ENCODE measurements around the gene PKD2.
"Not testable (repeated sequence)": the region's sequence is repeated elsewhere in the genome, so short reads cannot be mapped to it uniquely, and the experiment has no call there.

PKD2 gene

GRCh38 chr4:88112856-88113255 lies 105.4 kb downstream of the PKD2 start:
- TF ChIP-seq OSR1 (CRISPR knock-in tag; IDR thresholded peaks at IDR 0.05) = no peak
- ATAC-seq = no peak

DNA sequence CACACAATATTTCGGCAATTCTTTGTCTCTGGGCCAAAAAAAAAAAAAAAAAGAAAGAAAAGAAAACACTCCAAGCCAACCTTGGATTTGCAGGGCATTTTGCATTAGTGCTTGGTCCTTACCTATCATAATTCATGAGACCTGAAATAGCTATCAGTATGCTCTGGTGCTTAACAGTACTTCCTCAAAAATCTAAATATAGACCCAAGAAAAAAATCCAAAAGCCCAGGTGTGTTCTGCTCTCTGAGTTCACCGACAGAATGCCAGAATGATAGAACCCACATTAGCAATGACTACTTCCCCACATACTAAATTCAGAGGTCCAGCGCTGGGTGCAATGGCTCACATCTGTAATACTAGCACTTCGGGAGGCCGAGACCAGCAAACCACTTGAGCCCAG lies 108.2 kb downstream of the PKD2 start:
- ATAC-seq = no peak
- TF ChIP-seq TOX (CRISPR knock-in tag; IDR thresholded peaks at IDR 0.05; ENCODE audit: borderline replicate concordance) (no peak), GLIS3 (CRISPR knock-in tag; IDR thresholded peaks at IDR 0.05) (no peak), ZFP3 (CRISPR knock-in tag; IDR thresholded peaks at IDR 0.05) (no peak), ARNTL (CRISPR knock-in tag; IDR thresholded peaks at IDR 0.05; ENCODE audit: borderline replicate concordance, low read depth) (no peak), ISL1 (CRISPR knock-in tag; IDR thresholded peaks at IDR 0.05) (no peak), TCF4 (CRISPR knock-in tag; IDR thresholded peaks at IDR 0.05; ENCODE audit: borderline replicate concordance) (no peak), BACH2 (CRISPR knock-in tag; IDR thresholded peaks at IDR 0.05; ENCODE audit: borderline replicate concordance) (no peak), ZNF70 (CRISPR knock-in tag; IDR thresholded peaks at IDR 0.05) (no peak), PPARA (CRISPR knock-in tag; IDR thresholded peaks at IDR 0.05; ENCODE audit: borderline replicate concordance) (no peak), ZFP30 (CRISPR knock-in tag; IDR thresholded peaks at IDR 0.05) (no peak)
- TF ChIP-seq, protein P1, sequence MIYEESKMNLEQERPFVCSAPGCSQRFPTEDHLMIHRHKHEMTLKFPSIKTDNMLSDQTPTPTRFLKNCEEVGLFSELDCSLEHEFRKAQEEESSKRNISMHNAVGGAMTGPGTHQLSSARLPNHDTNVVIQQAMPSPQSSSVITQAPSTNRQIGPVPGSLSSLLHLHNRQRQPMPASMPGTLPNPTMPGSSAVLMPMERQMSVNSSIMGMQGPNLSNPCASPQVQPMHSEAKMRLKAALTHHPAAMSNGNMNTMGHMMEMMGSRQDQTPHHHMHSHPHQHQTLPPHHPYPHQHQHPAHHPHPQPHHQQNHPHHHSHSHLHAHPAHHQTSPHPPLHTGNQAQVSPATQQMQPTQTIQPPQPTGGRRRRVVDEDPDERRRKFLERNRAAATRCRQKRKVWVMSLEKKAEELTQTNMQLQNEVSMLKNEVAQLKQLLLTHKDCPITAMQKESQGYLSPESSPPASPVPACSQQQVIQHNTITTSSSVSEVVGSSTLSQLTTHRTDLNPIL (CRISPR knock-in tag; IDR thresholded peaks at IDR 0.05; ENCODE audit: low read depth) = no peak
- TF ChIP-seq, protein P2, sequence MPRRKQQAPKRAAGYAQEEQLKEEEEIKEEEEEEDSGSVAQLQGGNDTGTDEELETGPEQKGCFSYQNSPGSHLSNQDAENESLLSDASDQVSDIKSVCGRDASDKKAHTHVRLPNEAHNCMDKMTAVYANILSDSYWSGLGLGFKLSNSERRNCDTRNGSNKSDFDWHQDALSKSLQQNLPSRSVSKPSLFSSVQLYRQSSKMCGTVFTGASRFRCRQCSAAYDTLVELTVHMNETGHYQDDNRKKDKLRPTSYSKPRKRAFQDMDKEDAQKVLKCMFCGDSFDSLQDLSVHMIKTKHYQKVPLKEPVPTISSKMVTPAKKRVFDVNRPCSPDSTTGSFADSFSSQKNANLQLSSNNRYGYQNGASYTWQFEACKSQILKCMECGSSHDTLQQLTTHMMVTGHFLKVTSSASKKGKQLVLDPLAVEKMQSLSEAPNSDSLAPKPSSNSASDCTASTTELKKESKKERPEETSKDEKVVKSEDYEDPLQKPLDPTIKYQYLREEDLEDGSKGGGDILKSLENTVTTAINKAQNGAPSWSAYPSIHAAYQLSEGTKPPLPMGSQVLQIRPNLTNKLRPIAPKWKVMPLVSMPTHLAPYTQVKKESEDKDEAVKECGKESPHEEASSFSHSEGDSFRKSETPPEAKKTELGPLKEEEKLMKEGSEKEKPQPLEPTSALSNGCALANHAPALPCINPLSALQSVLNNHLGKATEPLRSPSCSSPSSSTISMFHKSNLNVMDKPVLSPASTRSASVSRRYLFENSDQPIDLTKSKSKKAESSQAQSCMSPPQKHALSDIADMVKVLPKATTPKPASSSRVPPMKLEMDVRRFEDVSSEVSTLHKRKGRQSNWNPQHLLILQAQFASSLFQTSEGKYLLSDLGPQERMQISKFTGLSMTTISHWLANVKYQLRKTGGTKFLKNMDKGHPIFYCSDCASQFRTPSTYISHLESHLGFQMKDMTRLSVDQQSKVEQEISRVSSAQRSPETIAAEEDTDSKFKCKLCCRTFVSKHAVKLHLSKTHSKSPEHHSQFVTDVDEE (CRISPR knock-in tag; IDR thresholded peaks at IDR 0.05) = no peak

- TF ChIP-seq SNAI2 (CRISPR knock-in tag; IDR thresholded peaks at IDR 0.05) (no peak), ARNTL (CRISPR knock-in tag; IDR thresholded peaks at IDR 0.05; ENCODE audit: borderline replicate concordance, low read depth) (no peak), PPARA (CRISPR knock-in tag; IDR thresholded peaks at IDR 0.05; ENCODE audit: borderline replicate concordance) (no peak), ZNF70 (CRISPR knock-in tag; IDR thresholded peaks at IDR 0.05) (no peak), RARB (CRISPR knock-in tag; IDR thresholded peaks at IDR 0.05) (no peak), ZFP3 (CRISPR knock-in tag; IDR thresholded peaks at IDR 0.05) (no peak), OSR1 (CRISPR knock-in tag; IDR thresholded peaks at IDR 0.05) (no peak), POU6F1 (CRISPR knock-in tag; IDR thresholded peaks at IDR 0.05; ENCODE audit: borderline replicate concordance, low read depth) (no peak), CSDC2 (CRISPR knock-in tag; IDR thresholded peaks at IDR 0.05) (no peak)
- TF ChIP-seq, protein P1 (CRISPR knock-in tag; IDR thresholded peaks at IDR 0.05; ENCODE audit: low read depth) = no peak
- TF ChIP-seq, protein P3, sequence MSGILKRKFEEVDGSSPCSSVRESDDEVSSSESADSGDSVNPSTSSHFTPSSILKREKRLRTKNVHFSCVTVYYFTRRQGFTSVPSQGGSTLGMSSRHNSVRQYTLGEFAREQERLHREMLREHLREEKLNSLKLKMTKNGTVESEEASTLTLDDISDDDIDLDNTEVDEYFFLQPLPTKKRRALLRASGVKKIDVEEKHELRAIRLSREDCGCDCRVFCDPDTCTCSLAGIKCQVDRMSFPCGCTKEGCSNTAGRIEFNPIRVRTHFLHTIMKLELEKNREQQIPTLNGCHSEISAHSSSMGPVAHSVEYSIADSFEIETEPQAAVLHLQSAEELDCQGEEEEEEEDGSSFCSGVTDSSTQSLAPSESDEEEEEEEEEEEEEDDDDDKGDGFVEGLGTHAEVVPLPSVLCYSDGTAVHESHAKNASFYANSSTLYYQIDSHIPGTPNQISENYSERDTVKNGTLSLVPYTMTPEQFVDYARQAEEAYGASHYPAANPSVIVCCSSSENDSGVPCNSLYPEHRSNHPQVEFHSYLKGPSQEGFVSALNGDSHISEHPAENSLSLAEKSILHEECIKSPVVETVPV (CRISPR knock-in tag; IDR thresholded peaks at IDR 0.05) = no peak
- TF ChIP-seq, protein P4, sequence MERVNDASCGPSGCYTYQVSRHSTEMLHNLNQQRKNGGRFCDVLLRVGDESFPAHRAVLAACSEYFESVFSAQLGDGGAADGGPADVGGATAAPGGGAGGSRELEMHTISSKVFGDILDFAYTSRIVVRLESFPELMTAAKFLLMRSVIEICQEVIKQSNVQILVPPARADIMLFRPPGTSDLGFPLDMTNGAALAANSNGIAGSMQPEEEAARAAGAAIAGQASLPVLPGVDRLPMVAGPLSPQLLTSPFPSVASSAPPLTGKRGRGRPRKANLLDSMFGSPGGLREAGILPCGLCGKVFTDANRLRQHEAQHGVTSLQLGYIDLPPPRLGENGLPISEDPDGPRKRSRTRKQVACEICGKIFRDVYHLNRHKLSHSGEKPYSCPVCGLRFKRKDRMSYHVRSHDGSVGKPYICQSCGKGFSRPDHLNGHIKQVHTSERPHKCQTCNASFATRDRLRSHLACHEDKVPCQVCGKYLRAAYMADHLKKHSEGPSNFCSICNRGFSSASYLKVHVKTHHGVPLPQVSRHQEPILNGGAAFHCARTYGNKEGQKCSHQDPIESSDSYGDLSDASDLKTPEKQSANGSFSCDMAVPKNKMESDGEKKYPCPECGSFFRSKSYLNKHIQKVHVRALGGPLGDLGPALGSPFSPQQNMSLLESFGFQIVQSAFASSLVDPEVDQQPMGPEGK (CRISPR knock-in tag; IDR thresholded peaks at IDR 0.05; ENCODE audit: borderline replicate concordance) = no peak
- no peak for ATAC-seq
Measured at GRCh38 chr4:88119943-88120342, 112.5 kb downstream of the PKD2 start.

DNA sequence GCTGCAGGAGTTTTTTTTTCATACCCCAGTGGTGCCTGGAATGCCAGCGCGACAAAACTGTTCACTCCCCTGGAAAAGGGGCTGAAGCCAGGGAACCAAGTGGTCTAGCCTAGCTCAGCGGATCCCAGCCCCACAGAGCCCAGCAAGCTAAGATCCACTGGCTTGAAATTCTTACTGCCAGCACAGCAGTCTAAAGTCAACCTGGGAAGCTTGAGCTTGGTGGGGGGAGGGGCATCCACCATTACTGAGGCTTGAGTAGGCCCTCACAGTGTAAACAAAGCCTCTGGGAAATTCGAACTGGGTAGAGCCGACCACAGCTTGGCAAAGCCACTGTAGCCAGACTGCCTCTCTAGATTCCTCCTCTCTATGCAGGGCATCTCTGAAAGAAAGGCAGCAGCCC lies 114.8 kb downstream of the PKD2 start:
- not testable (repeated sequence) for ATAC-seq
